ENCODE results near the gene UBXN4. TPM values are rescaled to one million over a fixed set of nuclear protein-coding genes. Genes with fewer than 3 reads are reported as not detected.

The UBXN4 gene
- total and polyA plus RNA-seq, 2 of the 13 experiments (the other 11 are each of a cell fraction or from before 2014, with no cell fraction given): 74.2 to 104 TPM

DNA sequence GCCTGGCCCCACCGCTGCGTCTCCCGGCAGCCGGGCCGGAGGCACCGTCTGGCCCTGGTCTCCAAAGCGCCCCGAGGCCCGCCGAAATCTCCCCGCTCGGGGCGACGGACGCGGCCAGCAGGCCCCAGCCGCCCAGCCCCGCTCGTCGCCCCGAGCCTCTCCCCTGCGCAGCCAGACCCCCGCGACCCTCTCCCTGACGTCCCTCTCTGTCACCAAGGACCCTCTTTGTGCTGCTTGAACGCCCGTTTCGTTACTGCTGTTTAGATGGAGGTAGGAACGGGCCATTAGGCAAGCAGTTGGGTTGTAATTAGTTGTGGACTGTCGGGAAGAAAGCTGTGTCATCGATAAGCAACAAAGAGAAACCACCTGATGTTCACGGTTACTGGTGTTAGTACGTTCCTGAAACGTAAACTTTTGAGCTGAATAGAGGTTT is 686 bp downstream of the UBXN4 start (continued):
- TF ChIP-seq ZNF687 (CRISPR knock-in tag; IDR thresholded peaks at IDR 0.05) (peak; percentile 3; the same call in 1 of the 2 replicates), ZBTB14 (CRISPR knock-in tag; IDR thresholded peaks at IDR 0.05) (no peak), MIER3 (CRISPR knock-in tag; IDR thresholded peaks at IDR 0.05; ENCODE audit: borderline replicate concordance) (no peak), SAP130 (CRISPR knock-in tag; IDR thresholded peaks at IDR 0.05; ENCODE audit: low read depth) (peak; percentile 61), ZNF878 (CRISPR knock-in tag; IDR thresholded peaks at IDR 0.05) (no peak), THAP11 (CRISPR knock-in tag; IDR thresholded peaks at IDR 0.05) (peak; percentile 20; the same call in 1 of the 2 replicates), NFAT5 (CRISPR knock-in tag; IDR thresholded peaks at IDR 0.05) (0 out of 2 replicates have a peak, but pooled peaks have one; percentile 41), GTF3A (CRISPR knock-in tag; conservative IDR thresholded peaks at IDR 0.05) (no peak), ZNF850 (CRISPR knock-in tag; conservative IDR thresholded peaks at IDR 0.05) (no peak), ZNF10 (CRISPR knock-in tag; IDR thresholded peaks at IDR 0.05; ENCODE audit: borderline replicate concordance, low read depth) (no peak), ZEB1 (IDR thresholded peaks at IDR 0.05; ENCODE audit: insufficient replicate concordance, low read depth) (peak; percentile 19), RARG (CRISPR knock-in tag; IDR thresholded peaks at IDR 0.05; ENCODE audit: low read depth) (no peak; the same call in 1 of the 2 replicates), ZNF780A (CRISPR knock-in tag; IDR thresholded peaks at IDR 0.05) (no peak), SP5 (CRISPR knock-in tag; IDR thresholded peaks at IDR 0.05; ENCODE audit: borderline replicate concordance, low read depth) (0 out of 2 replicates have a peak, but pooled peaks have one; percentile 17), ZFP37 (CRISPR knock-in tag; IDR thresholded peaks at IDR 0.05; ENCODE audit: borderline replicate concordance) (peak; percentile 50; the same call in 1 of the 2 replicates), BHLHE40 (IDR thresholded peaks at IDR 0.05; ENCODE audit: low read length) (no peak), HDAC6 (IDR thresholded peaks at IDR 0.05; ENCODE audit: low read depth, low read length) (no peak), CAMTA2 (CRISPR knock-in tag; IDR thresholded peaks at IDR 0.05; ENCODE audit: borderline replicate concordance) (no peak), MYPOP (CRISPR knock-in tag; IDR thresholded peaks at IDR 0.05) (peak; percentile 17; the same call in 1 of the 2 replicates)

Data from HepG2 (cell line).